ENCODE measurements around the gene CCDC197.

Gene CCDC197

GRCh38 chr14:93978735-93979134 is 18.4 kb upstream of the CCDC197 start:
- no peak for DNase-seq

DNA sequence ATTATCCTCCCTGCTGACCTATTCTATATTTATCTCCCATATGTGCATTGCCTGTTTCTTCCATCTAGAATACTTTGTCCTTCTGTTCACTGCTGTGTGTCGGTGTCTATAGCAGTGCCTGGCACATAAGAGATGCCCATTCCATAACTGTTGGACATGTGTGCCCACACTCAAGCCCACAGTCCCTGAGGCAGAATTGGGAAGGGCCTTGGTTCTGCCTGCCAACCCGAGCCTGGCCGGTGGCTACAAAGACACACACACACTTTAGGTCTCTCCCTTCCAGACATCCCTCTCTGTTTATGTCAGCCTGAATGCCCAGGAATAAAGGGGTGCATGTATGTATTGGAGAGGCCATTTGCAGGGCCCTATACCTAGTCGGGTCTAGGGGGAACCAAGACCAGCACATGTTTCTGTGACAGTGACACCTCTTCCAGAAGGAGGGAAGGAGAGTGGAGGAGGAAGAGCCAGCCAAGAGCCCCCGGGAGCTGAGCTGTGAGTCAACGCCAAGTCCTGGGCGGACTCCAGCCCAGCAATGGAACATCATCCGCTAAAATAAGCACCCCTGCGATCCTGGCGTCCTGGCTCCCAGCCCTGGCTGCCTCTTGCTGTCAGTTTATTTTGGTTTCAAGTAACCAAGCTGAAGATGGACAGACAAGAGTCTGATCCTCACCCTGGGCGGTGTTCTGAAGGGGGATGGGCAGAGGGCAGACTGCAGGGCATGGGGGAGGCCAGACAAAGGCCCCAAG is 16.5 kb upstream of the CCDC197 start:
- no peak for DNase-seq

DNA sequence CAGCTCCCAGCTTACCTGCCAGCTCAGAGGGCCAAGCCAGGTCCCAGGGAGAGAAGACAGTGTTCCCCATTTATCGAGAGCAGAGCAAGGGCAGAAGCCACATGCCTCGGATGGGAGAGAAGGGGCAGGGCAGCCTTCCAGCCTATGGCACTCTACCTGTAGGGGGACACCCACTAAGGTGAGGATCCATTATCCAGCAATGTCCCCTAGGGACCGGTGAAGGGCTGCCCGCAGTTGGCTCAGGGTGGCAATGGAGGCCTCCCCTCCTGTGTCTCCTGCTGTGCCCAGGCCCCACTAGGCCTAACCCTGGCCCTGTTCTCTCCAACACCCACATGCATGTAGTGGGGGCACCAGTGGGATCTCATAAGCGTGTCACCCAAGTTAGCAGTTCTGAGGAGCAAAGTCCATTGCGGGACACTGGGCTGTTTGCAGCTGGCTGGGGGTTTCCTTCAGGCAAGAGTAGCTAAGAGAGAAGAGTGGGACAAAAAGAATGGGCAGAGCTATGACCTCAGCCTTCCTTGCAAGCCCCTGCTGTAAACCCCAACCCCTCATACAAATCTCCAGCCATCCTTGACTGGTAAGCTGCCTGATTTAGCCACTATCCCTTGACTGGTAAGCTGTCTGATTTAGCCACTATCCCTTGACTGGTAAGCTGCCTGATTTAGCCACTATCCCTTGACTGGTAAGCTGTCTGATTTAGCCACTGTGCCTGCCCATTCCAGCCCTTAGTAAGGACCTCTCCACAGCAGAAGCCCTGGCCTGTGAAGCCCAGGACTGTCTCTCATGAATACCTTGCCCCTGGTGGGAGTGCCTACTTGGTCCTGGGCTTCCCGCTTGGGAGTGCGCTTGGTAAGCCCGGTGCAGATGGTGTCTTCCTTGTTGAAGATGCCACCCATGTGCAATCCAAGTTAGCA is 15.5 kb upstream of the CCDC197 start:
- no peak for DNase-seq

DNA sequence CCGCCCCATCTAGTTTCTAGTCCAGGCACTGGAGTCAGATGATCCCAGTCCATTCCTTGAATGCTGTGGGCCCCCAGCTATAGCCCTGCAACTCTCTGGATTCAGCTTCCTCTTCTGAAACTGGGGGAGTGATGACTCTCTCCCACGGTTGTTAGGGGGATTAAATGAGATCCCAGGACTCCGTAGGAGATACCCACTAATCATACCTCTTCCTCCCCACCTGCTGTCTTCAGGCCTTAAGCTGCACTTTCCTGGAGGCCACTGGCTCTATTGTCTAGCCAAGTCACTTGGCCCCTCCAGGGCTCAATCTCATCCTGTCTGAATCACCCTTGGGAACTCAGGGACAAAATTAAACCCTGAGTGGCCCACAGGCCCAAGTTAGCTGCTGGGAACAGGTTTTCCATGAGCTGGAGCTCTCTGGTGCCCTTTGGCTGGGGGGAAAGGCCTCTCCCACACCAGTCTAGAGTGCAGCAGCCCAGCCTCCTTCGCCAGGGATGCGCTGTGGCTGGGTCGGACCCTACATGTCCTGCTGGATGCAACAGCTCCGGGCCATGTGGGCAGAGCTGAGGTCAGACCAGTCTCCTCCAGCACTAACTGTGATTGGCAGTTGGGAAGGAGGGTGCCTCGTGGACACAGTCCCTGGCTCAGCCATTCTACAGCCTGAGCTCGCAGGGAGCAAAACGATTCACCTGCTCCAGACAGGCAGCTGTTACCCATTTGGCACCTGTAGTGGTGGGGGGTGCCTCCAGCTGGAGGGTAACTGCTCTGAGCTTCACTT is 14.7 kb upstream of the CCDC197 start:
- DNase-seq, result no peak

DNA sequence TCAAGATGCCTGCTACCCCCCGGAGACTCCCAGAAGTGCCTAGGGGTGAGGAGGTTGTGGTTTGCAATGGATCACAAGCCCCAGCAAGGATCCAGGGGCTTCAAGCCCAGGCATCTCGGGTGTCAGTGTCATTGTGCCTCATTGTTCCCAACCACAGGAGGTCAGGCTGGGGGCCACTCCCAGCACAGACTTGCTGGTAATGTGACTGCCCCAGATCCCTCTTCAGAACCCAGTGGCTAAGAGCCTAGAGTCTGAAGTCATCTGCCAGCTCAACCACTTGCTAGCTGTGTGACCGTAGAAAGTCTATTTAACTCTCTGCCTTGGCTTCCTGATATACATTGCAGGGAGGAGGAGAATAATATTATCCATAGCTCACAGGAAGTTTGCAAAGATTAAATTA is 13.0 kb upstream of the CCDC197 start:
- no peak for DNase-seq

- DNase-seq, result no peak
Measured at GRCh38 chr14:93984987-93985410, 12.1 kb upstream of the CCDC197 start.

DNA sequence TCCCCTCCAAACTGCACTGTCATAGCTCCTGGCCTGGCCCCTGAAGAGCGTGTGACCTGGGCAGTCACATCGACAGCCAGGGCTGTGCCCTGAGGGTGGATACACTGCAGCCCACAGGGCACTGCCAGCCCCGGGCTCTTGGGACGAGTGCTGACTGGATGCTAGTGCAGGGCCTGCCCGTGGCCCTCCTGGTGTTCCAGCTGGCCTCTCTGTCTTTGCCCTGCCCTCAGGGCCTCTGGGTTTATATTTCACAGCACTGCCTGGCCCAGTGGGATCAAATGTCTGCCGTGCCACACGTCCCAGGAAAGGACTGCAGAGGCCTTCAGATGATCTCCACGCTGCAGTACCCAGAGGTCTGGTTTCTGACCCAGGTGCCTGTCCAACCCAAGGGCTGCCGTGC is 10.1 kb upstream of the CCDC197 start:
- no peak for DNase-seq

- no peak for DNase-seq
Measured at GRCh38 chr14:93987376-93987775, 9.7 kb upstream of the CCDC197 start.

DNA sequence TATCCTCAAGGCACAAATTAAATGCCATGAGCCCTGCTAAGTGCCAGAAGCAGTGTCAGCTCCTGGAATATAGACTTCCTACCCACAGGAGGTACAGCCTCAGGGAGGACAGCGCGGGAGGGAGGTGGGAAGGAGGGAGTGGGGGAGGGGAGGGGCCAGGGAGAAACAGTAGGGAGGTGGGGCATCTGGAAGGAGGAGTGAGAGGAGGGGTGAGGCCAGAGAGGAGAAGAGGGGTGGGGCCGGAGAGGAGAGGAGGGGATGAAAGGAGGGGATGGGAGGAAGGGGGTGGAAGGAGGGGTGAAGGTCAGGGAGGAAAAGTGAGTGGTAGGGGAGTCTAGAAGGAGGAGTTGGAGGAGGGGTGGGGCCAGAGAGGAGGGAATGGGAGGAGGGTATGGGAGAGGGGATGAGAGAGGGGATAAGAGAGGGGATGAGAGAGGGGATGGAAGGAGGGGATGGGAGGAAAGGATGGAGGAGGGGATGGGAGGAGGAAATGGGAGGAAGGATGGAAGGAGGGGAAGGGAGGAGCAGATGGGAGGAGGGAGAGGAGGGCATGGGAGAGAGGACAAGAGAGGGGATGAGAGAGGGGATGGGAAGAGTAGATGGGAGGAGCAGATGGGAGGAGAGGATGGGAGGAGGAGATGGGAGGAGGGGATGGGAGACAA is 9.2 kb upstream of the CCDC197 start:
- no peak for DNase-seq

- DNase-seq, result no peak
Measured at GRCh38 chr14:93989939-93990338, 7.2 kb upstream of the CCDC197 start.

DNA sequence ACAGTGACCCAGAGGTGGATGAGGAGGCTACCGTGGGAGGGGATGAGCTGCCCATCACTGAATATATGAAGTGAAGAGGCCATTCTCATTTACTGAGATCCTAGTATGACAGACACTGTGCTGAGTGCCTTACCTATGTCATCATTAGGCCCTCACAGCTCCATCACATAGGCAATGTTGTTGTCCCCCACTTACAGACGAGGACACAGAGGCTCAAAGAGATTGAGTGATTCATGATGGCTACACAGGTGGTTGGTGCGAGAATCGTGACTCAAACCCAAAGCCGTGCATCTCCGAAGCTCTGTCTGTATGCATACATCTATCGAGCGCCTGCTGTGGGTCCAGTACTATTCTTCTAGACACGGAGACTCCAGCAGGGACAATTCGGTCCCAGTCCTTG is 5.9 kb upstream of the CCDC197 start:
- DNase-seq, result no peak

DNA sequence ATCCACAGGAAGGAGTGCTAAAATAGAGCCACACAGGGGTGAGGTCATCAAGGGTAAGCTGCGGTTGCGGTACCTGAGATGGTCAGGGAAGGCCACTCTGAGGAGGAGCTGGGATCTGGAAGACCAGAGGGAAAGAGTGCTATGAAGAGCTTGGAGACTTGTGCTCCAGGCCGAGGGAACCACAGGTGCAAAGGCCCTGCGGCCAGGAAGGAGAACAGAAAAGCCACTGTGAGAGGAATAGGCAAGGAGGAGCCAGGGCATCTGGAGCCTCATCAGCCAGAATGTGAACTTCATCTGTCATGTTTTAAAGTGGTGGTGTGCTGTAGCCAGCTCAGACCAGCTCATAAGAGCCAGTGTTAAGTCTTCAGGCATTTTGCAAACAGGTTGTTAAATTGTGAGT is 5.5 kb upstream of the CCDC197 start:
- DNase-seq, result no peak

- no peak for DNase-seq
Measured at GRCh38 chr14:93993382-93993781, 3.7 kb upstream of the CCDC197 start.

DNA sequence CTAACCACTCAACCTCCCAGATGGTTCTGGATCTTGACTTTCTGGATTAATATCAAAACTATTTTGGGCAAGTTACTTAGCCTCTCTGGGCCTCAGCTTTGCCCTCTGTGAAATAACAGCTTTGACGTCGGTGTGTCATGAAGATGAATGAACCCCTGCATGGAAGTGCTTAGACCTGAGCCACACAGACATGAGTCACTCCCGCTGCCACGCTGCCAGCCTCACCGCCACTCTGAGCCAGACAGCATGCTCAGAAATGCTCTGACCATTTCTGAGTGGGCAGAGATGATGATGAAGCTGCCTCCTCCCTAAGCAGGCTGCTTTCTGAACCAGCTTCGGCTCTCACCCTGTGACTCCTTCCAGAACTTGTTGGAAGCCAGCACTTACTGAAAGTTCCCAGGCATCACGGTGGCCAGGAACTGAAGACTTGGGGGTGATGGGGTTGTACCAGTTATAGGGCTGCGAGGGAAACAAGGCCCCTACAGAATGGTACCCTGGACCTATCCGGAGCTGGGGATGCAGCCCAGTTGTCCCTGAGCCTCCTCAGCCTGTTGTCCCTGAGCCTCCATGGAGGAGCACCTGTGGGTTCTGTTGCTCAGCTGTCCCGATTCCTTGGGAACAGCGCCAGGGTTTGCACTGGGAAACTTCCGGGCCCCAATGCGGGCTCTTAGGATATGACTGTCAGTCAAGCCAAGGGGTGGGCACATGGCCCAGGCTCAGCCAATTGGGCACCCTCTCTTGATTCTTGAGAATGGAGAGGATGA is 2.0 kb upstream of the CCDC197 start:
- peak in 1 of 4 experiments; percentile 22 for DNase-seq

DNA sequence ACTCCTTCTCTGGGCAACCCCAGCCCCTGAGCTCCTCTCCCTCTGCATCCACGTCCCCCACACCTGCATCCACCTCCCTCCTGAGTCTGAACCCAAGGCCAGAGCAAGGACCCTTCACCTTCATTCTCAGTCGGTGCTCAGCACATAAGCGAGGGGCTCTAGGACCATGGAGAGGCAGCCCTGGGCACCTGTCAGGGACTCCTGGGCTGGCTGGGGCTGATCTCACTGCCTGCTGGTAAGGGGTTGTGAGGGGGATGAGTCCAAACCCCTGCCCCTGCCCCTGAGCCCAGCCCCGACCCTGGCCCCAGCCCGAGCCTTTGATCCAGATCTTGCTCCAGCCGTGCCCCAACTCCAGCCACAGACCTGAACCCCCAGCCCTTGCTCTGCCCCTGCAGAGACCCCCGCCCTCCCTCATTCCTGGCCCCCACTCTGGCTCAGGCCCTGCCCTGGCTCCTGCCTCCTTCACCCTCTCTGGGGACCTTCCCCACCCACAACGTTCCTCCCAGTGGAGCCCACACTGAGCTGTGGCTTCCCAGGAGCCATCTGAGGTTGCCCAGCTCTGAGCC is 888 bp upstream of the CCDC197 start:
- no peak for DNase-seq

DNA sequence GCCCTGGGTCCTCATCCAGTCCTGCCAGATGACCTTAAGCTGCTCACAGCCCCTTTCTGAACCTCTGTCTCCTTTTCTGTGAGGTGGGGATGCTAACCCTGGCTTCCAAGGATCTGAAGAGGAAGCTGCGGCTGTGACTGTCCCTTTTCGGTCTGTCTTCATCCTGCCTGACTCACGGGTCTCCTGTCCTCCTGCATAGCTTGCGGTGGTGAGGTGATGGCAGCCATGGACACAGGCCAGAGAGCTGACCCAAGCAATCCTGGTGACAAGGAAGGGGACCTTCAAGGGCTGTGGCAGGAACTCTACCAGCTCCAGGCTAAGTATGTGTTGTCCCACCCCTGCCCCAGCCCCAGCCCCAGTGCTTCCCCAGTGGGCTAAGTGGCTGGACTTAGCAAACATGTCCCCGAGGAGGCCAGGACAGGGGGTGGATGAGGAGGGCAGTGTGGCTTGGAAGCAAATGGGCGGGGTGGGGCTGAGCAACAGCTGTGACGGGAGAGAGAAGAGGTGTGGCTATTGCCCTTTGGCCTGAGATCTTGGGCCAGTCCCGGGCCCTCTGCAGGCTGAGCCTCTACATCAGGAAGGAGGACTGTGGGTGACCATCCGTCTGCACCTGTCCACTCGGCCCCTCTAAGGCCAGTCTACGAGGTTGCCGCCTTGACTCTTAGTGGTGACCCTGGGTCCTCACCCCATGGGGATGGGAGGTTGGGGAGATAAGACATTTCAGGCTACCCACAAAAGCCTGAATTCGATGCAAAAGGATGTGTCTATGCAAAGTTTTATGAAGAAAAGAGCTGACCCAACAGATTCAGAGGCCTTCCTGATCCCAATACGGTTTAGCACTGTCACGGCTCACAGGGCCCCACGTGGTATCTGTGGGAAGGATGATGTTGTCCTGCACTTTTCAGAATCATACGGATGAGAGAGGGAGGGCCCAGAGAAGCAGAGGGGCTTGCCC is 1.1 kb downstream of the CCDC197 start:
- no peak for DNase-seq

GRCh38 chr14:93998871-93999403 is 1.8 kb downstream of the CCDC197 start:
- no peak for DNase-seq

GRCh38 chr14:93999573-93999972 is 2.5 kb downstream of the CCDC197 start:
- no peak for DNase-seq

GRCh38 chr14:94000267-94000666 is 3.2 kb downstream of the CCDC197 start:
- no peak for DNase-seq

DNA sequence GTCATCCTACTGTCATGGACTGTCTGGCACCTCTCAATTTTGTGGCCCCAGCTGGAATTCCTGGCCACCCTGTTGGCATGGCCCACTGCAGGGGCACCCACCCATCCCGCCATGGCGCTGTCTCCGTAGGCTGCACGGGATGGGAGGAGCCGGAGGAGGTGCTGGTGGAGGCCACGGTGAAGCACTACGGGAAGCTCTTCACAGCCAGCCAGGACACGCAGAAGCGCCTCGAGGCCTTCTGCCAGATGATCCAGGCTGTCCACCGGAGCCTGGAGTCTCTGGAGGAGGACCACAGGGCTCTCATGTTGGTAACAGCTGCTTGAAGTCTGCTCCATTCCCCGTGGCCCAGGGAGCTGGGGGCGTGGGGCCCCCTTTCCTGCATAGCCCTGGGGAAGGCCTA is 3.9 kb downstream of the CCDC197 start:
- no peak for DNase-seq
